Daoy (cell line): ENCODE results near the gene HIVEP3. TPM values are rescaled to one million over a fixed set of nuclear protein-coding genes. Genes with fewer than 3 reads are reported as not detected.
A peak's percentile ranks its signal among the peaks of the same experiment; 100 is the strongest.

Experiments
- DNase-seq: peaks from one replicate; pipeline ENCODE4 v3.0.0-alpha.2; 2015; ENCODE audit warnings: low read depth
- total RNA-seq: library from RNA; depleted of rRNA; stranded (reverse); fragments of >200 nt; shearing (Covaris generic); gene quantifications from 2 replicates; pipeline ENCODE4 v1.2.3, GENCODE V29; 2014

The HIVEP3 gene
- total RNA-seq, 1 experiment from 2014 or later: 9.5 TPM

GRCh38 chr1:41652384-41653265 lies 266.1 kb downstream of the HIVEP3 start:
- no peak for DNase-seq

DNA sequence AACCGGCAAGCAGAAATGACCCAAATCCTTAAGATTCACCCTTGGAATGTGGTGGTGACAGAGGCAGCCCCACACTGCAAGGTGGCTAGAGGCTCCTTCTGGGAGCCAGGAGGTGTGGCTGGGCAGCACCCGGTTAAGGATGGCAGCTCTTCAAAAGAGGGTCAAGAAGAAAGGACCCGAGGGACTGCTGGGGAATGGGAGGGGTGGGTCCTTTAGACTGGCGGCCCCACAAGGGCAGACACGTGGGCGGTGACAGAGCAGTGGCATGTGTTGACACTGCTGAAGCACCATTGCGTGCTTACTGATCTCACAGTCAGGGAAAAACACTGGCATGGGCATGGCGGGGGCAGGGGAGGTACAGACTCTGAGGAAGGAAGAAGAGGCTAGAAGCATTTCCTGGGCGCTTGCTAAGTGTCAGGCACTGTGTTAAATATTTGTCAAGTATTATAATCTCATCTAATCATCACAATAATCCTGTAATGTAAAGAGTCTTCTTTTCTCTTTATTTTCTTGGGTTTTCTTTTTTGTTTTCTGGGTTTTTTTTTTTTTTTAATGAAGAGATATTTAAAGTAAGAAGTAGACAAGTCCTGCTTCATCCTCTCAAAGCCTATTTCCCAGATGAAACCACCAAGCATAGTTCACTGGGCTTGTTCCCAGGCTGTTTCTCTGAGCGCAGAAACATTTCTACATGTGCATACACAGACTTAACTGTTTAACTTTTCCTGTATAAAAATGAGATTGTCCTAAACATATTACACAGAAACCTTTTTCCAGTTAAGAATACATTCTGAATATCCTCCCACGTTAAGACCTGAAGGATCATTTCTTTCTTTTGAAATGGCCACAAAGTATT lies 268.5 kb downstream of the HIVEP3 start:
- DNase-seq: peak; percentile 66

DNA sequence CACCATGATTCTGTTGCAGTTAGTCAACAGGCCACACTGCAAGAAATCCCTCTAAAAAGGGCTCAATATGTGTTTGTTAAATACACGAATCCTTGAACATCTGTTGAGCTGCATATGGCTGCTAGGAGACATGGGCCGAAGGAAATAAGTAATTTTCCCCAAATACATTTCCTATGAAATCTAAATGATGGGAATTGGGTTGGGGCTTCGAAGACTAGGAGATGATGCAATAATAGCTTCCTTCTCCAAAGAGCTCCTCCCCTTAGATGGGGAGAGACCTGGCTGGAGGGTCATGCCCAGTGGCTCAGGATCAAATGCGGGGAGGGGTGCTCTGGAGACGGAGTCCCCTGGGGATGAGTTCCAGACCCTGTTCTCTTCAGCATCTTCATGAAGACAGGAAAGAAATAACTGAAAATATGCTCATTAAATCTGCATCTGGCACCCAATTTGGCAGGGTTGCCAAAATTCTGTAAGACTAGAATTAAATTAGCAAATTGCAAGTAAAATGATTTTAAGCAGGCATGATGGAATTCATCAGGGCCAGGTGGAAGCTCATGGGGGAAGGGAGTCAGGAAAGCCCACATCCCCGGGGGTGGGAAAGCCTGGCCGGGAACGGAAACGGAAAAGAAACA lies 269.2 kb downstream of the HIVEP3 start:
- DNase-seq: no peak

DNA sequence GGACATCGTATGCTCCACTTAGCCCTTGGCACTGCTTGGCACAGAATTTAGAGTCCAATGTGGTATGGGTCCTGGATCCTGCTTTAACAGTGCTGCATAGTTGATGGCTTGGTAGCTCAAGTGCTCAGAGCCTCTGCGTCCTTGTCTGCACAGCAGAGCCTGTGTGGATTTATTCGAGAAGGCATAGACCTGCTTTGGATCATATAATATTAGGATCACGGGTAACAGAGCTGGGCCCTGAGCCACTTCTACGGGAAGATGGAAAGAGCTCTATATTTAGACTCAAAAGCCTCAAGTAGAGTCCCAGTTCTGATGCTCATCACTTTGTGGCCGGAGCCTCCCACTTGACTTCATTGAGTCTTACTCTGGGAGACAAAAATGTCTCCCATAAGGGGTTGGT lies 269.9 kb downstream of the HIVEP3 start:
- no peak for DNase-seq

GRCh38 chr1:41648230-41648629 lies 270.5 kb downstream of the HIVEP3 start:
- DNase-seq: no peak

DNA sequence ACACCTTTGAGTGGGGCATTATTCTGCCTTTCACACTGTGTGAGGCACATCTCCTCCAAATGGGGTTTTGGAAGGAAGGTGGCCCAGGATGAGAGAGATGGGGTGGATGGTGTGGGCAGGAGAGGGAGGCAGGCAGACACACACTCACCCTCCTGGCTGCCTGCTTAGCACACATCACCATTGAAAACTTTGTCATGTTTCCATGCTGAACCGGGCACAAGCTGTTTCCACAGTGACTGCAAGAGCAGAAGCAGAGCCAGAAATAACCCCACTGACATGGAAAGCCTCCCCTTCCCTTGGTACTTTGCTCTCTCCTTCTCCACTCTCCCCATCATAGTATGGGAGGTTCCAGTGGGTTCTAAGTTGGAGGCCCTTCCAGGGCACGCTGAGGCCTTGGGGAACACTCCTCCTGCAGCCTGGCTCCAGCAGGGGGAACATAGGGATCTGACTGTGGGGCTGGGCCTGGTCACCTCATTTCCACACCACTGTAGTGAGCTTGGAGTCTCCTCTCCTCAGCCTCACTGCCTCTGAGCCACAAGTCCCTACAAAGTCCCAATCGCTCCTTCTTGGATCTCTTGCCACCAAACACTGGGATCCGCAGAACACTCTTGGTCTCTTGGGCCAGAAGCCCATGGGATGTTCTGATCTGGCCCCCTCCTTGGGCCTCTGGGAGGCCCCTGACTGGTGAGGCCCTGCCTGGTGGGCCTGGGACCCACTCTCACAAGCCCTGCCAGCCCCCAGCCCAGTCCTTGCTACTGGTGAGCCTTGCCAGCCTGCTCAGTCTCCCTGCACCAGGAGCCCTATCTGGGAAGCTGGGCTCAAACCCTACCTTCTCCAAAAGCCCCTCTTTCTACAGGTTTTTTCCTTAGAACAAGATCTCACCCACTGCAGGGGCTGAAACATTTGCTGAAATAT lies 271.2 kb downstream of the HIVEP3 start:
- DNase-seq: no peak

DNA sequence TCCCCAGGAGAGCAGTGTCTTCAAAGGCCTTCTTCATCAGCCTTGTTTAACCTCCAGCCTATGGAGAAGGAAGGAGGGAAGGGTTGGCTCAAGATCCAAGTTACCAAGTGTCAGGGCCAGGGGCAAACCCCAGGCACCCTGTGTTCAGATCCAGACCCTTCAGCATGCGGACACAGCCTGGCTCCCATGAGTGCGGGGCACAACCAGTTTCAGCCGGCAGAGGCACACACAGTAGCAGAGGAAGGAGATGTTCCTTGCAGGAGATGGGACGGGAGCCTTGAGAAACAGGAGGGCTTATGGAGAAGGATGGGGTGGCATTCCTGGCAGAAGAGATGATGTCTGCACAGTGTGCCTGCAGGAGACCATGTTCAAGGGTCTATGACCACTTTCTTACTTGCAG lies 272.5 kb downstream of the HIVEP3 start:
- DNase-seq: no peak

GRCh38 chr1:41645062-41645461 lies 273.7 kb downstream of the HIVEP3 start:
- no peak for DNase-seq

DNA sequence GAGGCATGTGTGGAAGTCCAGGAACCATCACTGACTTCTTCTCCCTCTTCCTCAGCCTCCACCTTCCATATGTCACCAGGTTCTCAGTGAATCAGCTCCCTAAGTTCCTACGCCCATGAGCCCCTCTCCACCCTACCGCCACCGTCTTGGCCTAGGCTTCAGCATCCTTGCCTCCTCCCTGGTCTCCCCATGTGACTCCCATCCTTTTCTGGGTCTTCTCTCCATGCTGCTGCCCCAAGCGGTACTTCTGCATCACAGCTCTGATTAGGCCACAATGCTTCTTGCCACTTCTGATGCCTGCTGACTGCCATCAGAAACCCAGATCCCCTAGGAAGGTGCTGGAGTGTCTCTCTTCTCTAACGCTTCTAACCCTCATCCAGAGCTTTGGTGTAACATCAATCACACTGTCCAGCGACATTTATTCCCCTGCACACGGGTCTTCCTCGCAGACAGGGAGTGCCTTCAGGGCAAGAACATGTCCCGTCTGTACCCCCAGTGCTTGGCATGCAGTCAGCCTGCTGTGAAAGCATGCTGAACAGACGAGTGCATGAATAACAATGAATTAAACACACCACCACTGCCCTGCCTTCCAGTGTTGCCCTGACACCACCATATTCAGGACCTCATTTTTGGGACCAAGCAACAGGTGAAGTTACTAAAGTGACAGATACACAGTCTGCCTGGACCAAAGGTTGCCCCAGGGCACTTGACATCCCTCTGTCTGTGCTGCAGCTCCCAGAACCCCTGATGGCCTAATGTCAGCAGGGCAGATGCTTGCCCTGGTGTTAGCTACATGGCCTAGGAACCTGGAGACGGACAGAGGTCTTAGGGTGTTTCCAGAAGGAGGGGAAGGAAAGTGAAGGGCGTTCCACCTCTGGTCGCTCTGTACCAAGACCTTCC lies 275.6 kb downstream of the HIVEP3 start:
- DNase-seq: no peak

GRCh38 chr1:41641941-41642527 lies 276.7 kb downstream of the HIVEP3 start:
- no peak for DNase-seq

GRCh38 chr1:41641475-41641814 lies 277.3 kb downstream of the HIVEP3 start:
- no peak for DNase-seq

DNA sequence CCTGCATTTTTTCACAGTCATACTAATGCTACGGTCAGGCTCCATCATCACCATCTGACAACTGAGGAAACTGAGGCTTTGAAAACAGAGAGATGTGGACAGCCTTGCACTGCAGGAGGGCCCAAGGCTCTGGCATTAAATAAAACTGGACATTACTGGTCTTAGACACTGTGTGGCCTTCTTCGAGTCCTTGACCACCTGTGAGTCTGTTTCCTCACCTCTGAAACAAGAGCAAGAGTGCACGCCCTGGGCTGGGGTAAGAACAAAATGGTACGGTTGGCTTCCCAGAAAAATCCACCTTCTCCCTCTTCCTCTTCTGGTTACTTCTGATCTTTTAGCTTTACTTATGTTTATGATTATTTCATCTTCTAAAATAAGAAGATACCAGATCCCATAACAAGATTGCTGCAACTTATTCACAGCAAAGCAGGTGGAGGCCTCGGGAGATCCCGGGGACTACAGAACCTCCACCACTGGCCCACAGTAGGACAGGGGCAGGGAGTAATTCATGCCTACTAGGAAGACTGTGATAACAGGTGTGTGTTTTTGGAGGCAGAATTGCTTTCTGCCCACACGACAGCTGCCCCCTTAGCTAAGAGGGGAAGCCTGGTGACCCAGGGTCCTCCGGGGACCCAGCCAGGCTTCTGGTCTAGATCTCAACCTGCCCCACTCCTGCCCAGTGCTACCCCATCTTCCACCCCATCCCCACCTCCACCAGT lies 277.8 kb downstream of the HIVEP3 start:
- no peak for DNase-seq

DNA sequence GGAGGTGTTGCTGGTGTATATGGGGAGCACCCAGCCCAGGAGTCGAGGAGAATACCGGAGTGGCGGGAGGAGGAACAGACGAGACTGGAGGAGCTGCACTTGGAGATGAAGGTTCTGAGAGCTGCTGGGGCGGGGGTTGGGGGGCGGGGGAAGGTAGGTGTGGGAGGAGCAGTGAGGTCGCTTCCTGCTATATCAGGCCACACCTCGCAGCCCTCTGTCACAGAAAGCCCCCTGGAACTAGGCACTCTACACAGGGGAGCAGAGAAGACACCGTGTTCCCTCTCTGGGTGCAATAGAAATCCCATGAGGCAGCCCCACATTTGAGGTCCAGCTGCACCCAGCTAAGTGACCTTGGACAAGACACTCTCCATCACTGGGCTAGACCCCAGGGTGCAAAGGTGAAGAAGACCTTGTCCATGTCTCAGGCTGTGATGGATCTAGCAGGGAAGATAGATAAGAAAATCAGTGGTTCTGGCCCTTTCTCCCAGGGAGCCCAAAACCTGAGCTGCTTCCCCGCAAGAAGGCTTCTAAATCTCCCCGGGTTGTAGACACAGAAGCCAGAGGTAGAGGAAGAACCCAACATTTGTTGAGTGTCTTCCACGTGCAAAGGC lies 278.5 kb downstream of the HIVEP3 start:
- DNase-seq: no peak

- DNase-seq: peak; percentile 92
Measured at GRCh38 chr1:41639332-41639936, 279.3 kb downstream of the HIVEP3 start.

GRCh38 chr1:41638086-41639024 lies 280.4 kb downstream of the HIVEP3 start:
- peak; percentile 42 for DNase-seq

DNA sequence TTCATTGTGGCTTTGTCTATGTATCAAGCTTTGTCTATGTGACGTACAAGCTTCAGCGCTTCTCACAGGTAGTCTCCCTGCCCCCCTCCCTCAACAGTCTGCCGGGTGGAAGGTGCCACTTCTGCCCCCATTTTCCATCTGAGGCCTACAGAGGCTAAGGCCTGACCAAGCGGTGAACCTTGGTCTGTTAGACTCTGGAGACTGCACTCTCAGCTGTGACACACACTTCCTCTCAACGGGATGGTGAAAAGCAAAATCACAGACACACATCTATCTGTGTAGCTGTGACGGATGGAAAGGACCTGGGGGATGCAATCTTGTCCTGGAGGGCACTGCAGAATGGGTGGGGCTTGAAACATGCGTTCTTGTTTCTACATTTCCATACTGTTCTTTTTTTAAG lies 281.4 kb downstream of the HIVEP3 start:
- DNase-seq: no peak

GRCh38 chr1:41633764-41634163 lies 285.0 kb downstream of the HIVEP3 start:
- DNase-seq: no peak
